Measurements from ENCODE around the gene MADD.

DNA sequence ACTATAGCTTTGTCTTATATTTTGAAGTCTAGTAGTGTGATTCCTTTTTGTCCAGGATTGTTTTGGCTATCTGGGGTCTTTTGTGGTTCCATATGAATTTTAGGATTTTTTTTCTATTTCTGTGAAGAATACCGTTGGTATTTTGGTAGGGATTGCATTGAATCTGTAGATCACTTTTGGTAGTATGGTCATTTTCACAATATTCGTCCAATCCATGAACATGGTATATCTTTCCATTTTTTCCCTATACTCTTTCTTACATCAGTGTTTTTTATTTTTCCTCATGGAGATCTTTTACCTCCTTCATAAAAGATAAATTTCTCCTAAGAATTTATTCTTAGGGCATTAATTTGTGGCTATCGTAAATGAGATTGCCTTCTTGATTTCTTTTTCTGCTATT lies 29.1 kb downstream of the MADD start:
- TF ChIP-seq, protein P1, sequence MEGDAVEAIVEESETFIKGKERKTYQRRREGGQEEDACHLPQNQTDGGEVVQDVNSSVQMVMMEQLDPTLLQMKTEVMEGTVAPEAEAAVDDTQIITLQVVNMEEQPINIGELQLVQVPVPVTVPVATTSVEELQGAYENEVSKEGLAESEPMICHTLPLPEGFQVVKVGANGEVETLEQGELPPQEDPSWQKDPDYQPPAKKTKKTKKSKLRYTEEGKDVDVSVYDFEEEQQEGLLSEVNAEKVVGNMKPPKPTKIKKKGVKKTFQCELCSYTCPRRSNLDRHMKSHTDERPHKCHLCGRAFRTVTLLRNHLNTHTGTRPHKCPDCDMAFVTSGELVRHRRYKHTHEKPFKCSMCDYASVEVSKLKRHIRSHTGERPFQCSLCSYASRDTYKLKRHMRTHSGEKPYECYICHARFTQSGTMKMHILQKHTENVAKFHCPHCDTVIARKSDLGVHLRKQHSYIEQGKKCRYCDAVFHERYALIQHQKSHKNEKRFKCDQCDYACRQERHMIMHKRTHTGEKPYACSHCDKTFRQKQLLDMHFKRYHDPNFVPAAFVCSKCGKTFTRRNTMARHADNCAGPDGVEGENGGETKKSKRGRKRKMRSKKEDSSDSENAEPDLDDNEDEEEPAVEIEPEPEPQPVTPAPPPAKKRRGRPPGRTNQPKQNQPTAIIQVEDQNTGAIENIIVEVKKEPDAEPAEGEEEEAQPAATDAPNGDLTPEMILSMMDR (IDR thresholded peaks at IDR 0.05; ENCODE audit: insufficient read depth, low read length): no peak
- TF ChIP-seq GABPA (IDR thresholded peaks at IDR 0.05; ENCODE audit: low read depth) (no peak), POLR2AphosphoS5 (IDR thresholded peaks at IDR 0.05; ENCODE audit: low read depth) (no peak)
